Gastrocnemius medialis (tissue), 4 donors: ENCODE data around the gene LRRC31.

Source experiments
- POLR2A ChIP-seq, 2 donors: fragments of 450-650 bp; IDR thresholded peaks; one replicate each; pipeline ENCODE4 v1.6.1; 2017; ENCODE audit warnings: antibody characterized with exemption in 2 of 2, mild to moderate bottlenecking in 2 of 2, moderate library complexity in 2 of 2
- TF ChIP-seq, protein P1 (sequence below), 5 experiments: fragments of 450-650 bp in 3 of 5; fragments of 200-600 bp in 2 of 5; sonication (generic) in 2 of 5; IDR thresholded peaks in 4 of 5; conservative IDR thresholded peaks in 1 of 5; 1 replicate in 4 of 5; 2 replicates in 1 of 5; pipeline ENCODE4 v1.5.1; 2016 to 2019; ENCODE audit warnings: antibody characterized with exemption in 5 of 5, mild to moderate bottlenecking in 3 of 5, moderate library complexity in 3 of 5

DNA sequence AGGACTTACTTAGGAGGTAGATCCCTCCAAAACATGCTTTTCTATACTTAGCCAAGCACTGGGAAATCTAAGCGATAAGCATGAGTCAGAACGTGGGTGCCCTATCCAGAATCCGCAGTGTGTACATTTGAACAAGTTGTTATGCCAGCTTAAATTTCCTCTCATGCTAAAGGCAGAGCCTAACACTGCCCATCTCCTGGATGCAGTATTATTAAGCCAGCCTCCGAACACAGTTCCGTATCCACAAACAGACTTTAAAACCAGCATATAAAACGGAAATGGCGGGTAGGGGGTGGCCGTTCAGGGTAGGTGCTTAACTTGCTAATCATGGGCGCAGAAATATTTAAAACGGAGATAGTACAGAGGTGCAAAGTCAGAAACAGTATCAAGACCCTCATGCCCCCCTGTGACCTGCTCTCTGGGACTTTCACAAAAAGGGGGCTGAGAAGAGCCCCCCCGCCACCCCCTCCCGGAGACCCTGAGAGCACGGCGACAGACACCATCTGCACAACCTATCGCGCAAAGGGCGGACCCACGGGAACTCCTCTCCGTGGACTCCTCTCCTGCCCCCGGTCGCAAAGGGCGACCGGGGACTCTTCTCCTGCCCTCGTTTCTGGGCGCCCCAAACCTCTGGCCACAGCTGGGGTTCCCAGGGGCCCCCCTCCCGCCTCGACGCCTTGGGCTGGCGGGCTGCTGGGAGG lies 58.0 kb downstream of the LRRC31 start:
- TF ChIP-seq, protein P1, sequence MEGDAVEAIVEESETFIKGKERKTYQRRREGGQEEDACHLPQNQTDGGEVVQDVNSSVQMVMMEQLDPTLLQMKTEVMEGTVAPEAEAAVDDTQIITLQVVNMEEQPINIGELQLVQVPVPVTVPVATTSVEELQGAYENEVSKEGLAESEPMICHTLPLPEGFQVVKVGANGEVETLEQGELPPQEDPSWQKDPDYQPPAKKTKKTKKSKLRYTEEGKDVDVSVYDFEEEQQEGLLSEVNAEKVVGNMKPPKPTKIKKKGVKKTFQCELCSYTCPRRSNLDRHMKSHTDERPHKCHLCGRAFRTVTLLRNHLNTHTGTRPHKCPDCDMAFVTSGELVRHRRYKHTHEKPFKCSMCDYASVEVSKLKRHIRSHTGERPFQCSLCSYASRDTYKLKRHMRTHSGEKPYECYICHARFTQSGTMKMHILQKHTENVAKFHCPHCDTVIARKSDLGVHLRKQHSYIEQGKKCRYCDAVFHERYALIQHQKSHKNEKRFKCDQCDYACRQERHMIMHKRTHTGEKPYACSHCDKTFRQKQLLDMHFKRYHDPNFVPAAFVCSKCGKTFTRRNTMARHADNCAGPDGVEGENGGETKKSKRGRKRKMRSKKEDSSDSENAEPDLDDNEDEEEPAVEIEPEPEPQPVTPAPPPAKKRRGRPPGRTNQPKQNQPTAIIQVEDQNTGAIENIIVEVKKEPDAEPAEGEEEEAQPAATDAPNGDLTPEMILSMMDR (IDR thresholded peaks at IDR 0.05 in 4 of 5, conservative IDR thresholded peaks at IDR 0.05 in 1 of 5): no peak
- TF ChIP-seq POLR2A (IDR thresholded peaks at IDR 0.05): no peak
